Lower leg skin (tissue), 3 donors: ENCODE data around the gene DCLRE1A.

ENCODE experiments used
- CTCF ChIP-seq, 3 donors: fragments of 450-650 bp; IDR thresholded peaks; one replicate each; pipeline ENCODE4 v1.5.1; 2016; ENCODE audit warnings: antibody characterized with exemption in 3 of 3, mild to moderate bottlenecking in 3 of 3, moderate library complexity in 2 of 3
- POLR2A ChIP-seq, 2 donors: fragments of 450-650 bp; IDR thresholded peaks; one replicate each; pipeline ENCODE4 v1.6.1; 2016 to 2017; ENCODE audit warnings: antibody characterized with exemption in 2 of 2, mild to moderate bottlenecking in 1 of 2, moderate library complexity in 1 of 2

DNA sequence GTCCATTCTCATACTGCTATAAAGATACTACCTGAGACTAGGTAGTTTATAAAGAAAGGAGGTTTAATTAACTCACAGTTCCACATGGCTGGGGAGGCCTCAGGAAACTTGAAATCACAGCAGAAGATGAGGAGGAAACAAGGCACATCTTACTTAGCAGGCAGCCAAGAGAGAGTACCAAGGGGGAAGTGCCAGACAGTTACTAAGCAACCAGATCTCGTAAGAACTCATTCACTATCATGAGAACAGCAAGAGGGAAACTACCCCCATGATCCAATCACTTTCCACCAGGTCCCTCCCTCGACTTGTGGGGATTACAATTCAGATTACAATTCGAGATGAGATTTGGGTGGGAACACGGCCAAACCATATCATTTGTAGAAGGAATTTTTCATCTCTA, 36.9 kb upstream of the DCLRE1A start:
- no peak for TF ChIP-seq CTCF (IDR thresholded peaks at IDR 0.05)
- no peak for TF ChIP-seq POLR2A (IDR thresholded peaks at IDR 0.05)
